ENCODE results near the gene MNX1. TPM values are rescaled to one million over a fixed set of nuclear protein-coding genes. Genes with fewer than 3 reads are reported as not detected.

Gene MNX1
- polyA plus RNA-seq, 1 experiment, result not detected

DNA sequence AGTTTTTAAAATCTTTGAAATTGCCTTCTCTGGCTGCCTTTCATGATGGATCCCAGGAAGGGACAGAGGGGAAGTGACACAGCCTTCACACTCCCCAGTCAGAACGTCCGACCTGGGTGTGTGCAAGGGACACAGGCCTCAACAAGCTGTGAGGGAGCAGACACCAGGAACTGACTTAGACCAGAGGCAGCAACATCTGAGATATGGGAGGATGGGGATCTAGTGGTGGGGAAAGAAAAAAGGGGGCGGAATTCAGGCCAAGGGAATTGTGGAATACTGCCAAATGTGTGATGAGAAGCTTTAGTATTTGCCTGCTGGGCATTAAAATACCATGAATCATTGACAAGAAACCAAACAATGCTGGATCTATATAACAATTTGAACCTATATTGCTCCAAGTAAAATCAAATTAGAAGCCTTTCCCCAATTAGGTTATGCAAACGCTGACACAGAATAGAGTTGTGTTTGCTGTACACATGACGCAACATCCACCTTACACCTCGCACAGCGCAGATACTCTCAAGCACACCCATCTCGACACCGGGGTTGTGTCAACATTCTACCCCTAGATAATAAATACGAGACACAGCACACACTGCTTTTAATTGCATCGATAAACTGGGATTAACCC, 17.2 kb upstream of the MNX1 start:
- no peak for DNase-seq (ENCODE audit: low read depth, low spot score)

DNA sequence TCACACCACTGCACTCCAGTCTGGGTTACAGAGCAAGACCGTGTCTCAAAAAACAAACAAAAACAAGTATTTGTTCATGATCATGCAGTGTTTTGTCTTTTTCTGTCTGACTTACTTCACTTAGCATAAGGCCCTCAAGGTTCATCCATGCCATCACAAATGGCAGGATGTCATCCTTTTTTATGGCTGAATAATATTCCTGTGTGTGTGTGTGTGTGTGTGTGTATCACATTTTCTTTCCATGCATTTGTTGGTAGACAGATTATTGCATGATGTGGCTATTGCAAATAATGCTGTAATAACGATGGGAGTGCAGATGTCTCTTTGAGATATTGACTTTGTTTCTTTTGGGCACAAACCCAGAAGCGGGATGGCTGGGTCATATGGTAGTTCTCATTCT, 14.3 kb upstream of the MNX1 start:
- TF ChIP-seq, protein P1, sequence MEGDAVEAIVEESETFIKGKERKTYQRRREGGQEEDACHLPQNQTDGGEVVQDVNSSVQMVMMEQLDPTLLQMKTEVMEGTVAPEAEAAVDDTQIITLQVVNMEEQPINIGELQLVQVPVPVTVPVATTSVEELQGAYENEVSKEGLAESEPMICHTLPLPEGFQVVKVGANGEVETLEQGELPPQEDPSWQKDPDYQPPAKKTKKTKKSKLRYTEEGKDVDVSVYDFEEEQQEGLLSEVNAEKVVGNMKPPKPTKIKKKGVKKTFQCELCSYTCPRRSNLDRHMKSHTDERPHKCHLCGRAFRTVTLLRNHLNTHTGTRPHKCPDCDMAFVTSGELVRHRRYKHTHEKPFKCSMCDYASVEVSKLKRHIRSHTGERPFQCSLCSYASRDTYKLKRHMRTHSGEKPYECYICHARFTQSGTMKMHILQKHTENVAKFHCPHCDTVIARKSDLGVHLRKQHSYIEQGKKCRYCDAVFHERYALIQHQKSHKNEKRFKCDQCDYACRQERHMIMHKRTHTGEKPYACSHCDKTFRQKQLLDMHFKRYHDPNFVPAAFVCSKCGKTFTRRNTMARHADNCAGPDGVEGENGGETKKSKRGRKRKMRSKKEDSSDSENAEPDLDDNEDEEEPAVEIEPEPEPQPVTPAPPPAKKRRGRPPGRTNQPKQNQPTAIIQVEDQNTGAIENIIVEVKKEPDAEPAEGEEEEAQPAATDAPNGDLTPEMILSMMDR (IDR thresholded peaks at IDR 0.05; ENCODE audit: low read depth, low read length), result no peak
- CTCF ChIA-PET, result interaction anchor here (0.5 kb wide), 1 partner anchor 36 kb away, joined by 3 read pairs; no protein-coding TSS in a partner anchor

More for the DNA sequence above, 17.2 kb upstream of the MNX1 start:
- CTCF ChIA-PET, result no interaction called here
- Histone ChIP-seq H3K9me3 (ENCODE audit: control insufficient read depth, insufficient read depth, low read length) (no peaks in the 10 kb centered on the region), H3K4me3 (ENCODE audit: low read depth, low read length) (no peak overlapping the region), H3K27me3 (ENCODE audit: control insufficient read depth, insufficient read depth, low read length) (peaks cover 24% of the 10 kb centered on the region), H3K27ac (ENCODE audit: low read depth, low read length) (no peak overlapping the region)
- POLR2A ChIA-PET, result no interaction called here
- TF ChIP-seq, protein P1 (IDR thresholded peaks at IDR 0.05; ENCODE audit: low read depth, low read length), result no peak

DNA sequence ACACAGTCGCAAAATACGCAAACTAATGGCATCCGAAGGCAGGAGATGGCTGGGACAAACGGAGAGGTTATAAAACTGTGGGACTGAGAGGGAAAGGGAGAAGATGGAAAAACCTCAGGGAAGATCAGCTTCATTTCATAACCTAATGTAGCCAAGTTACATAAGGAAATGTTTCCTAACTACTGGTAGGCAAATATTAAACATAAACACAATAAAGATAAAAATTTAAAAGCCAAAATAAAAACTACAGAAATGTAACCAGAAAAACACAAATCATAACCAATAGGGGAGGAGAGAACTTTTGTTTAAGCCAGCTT, 13.1 kb upstream of the MNX1 start:
- no peak overlapping the region for H3K4me3 ChIP-seq (ENCODE audit: low read depth, low read length)
- no peak for DNase-seq (ENCODE audit: low read depth, low spot score)
- H3K9me3 ChIP-seq (ENCODE audit: control insufficient read depth, insufficient read depth, low read length), result peaks cover 4% of the 10 kb centered on the region; the same call in 1 of the 2 replicates
- peaks cover 62% of the 10 kb centered on the region for H3K27me3 ChIP-seq (ENCODE audit: control insufficient read depth, insufficient read depth, low read length)
- CTCF ChIA-PET, result no interaction called here
- POLR2A ChIA-PET, result no interaction called here
- H3K27ac ChIP-seq (ENCODE audit: low read depth, low read length), result no peak overlapping the region
- TF ChIP-seq, protein P1 (IDR thresholded peaks at IDR 0.05; ENCODE audit: low read depth, low read length), result no peak

More for the DNA sequence above, 14.3 kb upstream of the MNX1 start:
- H3K4me3 ChIP-seq (ENCODE audit: low read depth, low read length), result no peak overlapping the region
- H3K9me3 ChIP-seq (ENCODE audit: control insufficient read depth, insufficient read depth, low read length), result peaks cover 4% of the 10 kb centered on the region; the same call in 1 of the 2 replicates
- H3K27ac ChIP-seq (ENCODE audit: low read depth, low read length), result no peak overlapping the region
- no peak for DNase-seq (ENCODE audit: low read depth, low spot score)
- POLR2A ChIA-PET, result no interaction called here
- peaks cover 51% of the 10 kb centered on the region for H3K27me3 ChIP-seq (ENCODE audit: control insufficient read depth, insufficient read depth, low read length)

DNA sequence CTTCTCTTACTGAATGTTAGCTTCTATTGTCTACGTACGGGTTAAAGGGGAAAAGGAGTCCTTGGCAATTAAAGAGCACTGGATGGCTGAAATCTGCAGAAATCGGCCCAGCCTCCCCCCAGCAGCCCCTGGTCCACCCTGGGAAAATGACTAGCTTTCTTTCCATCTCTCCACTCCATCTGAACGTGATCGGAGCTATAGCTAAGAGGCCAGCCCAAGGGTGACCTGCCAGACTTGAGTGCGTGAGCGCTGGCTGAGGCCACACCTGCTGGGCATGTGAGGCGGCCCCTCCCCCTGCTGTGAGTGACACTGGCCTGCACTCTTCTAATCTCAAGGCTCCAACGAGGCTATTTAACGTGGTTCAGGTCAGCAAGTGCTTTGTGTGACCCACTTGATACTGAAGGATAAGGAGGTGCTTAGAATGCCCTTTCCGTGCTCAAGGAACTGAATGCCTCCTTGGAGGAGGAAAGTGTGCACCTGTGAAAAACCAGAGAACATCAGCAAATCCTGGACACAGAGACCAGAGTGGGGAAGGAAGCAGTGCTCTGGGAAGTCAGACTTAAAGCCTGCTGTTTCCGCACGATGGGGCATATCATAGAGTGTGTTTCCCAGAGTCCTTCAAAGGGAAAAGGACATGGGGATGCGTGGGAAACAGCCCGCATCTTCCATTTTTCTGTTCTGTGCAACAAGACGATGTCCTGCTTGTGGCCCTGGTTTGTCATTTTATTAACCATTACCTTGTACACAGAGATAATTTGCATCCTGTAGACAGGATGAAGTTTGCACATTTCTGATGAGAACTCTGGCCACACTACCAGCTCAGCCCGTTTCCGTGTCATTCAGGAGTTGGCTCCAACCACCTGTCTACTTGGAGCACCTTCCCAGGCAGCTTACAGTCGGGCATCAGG, 12.5 kb upstream of the MNX1 start:
- CTCF ChIA-PET, result no interaction called here
- Histone ChIP-seq H3K4me3 (ENCODE audit: low read depth, low read length) (no peak overlapping the region), H3K27me3 (ENCODE audit: control insufficient read depth, insufficient read depth, low read length) (peaks cover 68% of the 10 kb centered on the region), H3K27ac (ENCODE audit: low read depth, low read length) (no peak overlapping the region), H3K9me3 (ENCODE audit: control insufficient read depth, insufficient read depth, low read length) (peaks cover 4% of the 10 kb centered on the region; the same call in 1 of the 2 replicates)
- DNase-seq (ENCODE audit: low read depth, low spot score), result no peak
- POLR2A ChIA-PET, result no interaction called here
- TF ChIP-seq, protein P1 (IDR thresholded peaks at IDR 0.05; ENCODE audit: low read depth, low read length), result no peak
